Pancreas (tissue), 10 donors: ENCODE data around the gene TSHZ2. TPM values are rescaled to one million over a fixed set of nuclear protein-coding genes. Genes with fewer than 3 reads are reported as not detected.
A peak's percentile ranks its signal among the peaks of the same experiment; 100 is the strongest.

Experiments
- ATAC-seq, 4 donors: fragments of 200-7000 bp; cut with Tn5 transposase; one replicate each; pipeline versions ENCODE4 v1.8.0 to v1.9.1; 2020; ENCODE audit warnings: mild to moderate bottlenecking in 4 of 4, moderate library complexity in 4 of 4
- DNase-seq, 6 donors: peaks; one replicate each; pipeline ENCODE4 v3.0.0-alpha.2; 2020
- FAIRE-seq: peaks from 2 replicates; lab custom pipeline; 2012; peaks lifted over from hg19 to GRCh38; lab: Jason Lieb, UNC
- H3K27ac ChIP-seq, 4 donors: fragments of 200-600 bp; sonication (generic); 1 replicate in 3 of 4; 2 replicates in 1 of 4; pipeline versions ENCODE4 v1.5.0 to v1.8.0; 2020
- H3K27me3 ChIP-seq, 4 donors: fragments of 200-600 bp; one replicate each; pipeline ENCODE4 v1.8.0; 2021
- H3K36me3 ChIP-seq, 3 donors: fragments of 200-600 bp; sonication (generic) in 1 of 3; one replicate each; pipeline versions ENCODE4 v1.5.0 to v1.8.0; 2020 to 2021
- H3K4me1 ChIP-seq, 3 donors: fragments of 200-600 bp; one replicate each; pipeline ENCODE4 v1.8.0; 2021
- H3K4me3 ChIP-seq, 4 donors: fragments of 200-600 bp; sonication (generic) in 2 of 4; one replicate each; pipeline versions ENCODE4 v1.5.0 to v1.8.0; 2020 to 2021
- H3K9me3 ChIP-seq, 4 donors: fragments of 200-600 bp; one replicate each; pipeline ENCODE4 v1.8.0; 2021
- CTCF ChIP-seq, 4 donors: fragments of 200-600 bp; sonication (generic) in 3 of 4; IDR thresholded peaks; one replicate each; pipeline versions ENCODE4 v1.5.0 to v1.8.0; 2021; ENCODE audit warnings: antibody characterized with exemption in 4 of 4
- WGBS, 2 donors: extraction: QIAGEN DNeasy Blood & Tissue Kit; methylation state at CpG; one replicate each; pipeline ENCODE4 v1.1.7; 2013; 5-methylcytosine and 5-hydroxymethylcytosine counted together
- intact Hi-C, 3 donors: fragments of 100-400 bp; cut with DNase I; formaldehyde crosslinking; loops; one replicate each; pipeline versions ENCODE4 v1.11.1 to v1.14.2; 2022
- polyA plus RNA-seq, 2 donors: library from polyadenylated mRNA; stranded (reverse); fragments of 200-250 nt; gene quantifications; one replicate each; pipeline ENCODE4 v1.2.3, GENCODE V29; 2013
- total RNA-seq, 6 donors: library from RNA; stranded (reverse); fragmentation: NEBNext Ultra II Directional in 4 of 6; extraction: Animal tissue kit (Norgen Biotek cat#: 25700) in 4 of 6; gene quantifications; one replicate each; pipeline versions ENCODE4 v1.2.1 to v1.2.4, GENCODE V29; 2021 to 2023
- donor health status: healthy with polysubstance abuse.
- donor health status: DM: no; HTN: no; CAD: no; lungs with moderate emphysema.
- donor health status: DM: no; HTN: no; CAD: no.
- donor health status: control.
- donor health status: control.
- donor health status: Bipolar disorder and iron deficiency.
- donor health status: DM: yes; HTN: yes; CAD: no.
- donor health status: DM: no; HTN: no; CAD: no.
- donor health status: DM: no; HTN: no; CAD: no.
- donor health status: DM: yes; HTN: yes; CAD: no.

TSHZ2 gene
- total and polyA plus RNA-seq, 8 donors: 2.2 to 23.5 (median 4.5) TPM

- H3K4me1 ChIP-seq: no peaks in the 10 kb centered on the region
- FAIRE-seq (no peak), DNase-seq (no peak), ATAC-seq (peak in 1 of 4 donors; percentile 44)
- intact Hi-C loops: no loop called here
- H3K4me3 ChIP-seq: no peak overlapping the region
- H3K36me3 ChIP-seq: no peaks in the 10 kb centered on the region
- TF ChIP-seq CTCF (IDR thresholded peaks at IDR 0.05): no peak
- no peak overlapping the region for H3K27ac ChIP-seq
- H3K9me3 ChIP-seq: no peaks in the 10 kb centered on the region
- WGBS, 2 donors: 42 to 47% methylated on average over 3 of the region's 3 CpGs
- no peaks in the 10 kb centered on the region for H3K27me3 ChIP-seq
These were observed 453.8 kb downstream of the TSHZ2 start for GRCh38 chr20:53425941-53426340.

- H3K36me3 ChIP-seq: no peaks in the 10 kb centered on the region
- DNase-seq (no peak), ATAC-seq (no peak), FAIRE-seq (no peak)
- H3K4me3 ChIP-seq: no peak overlapping the region
- intact Hi-C loops: no loop called here
- H3K27ac ChIP-seq: no peak overlapping the region
- no peaks in the 10 kb centered on the region for H3K4me1 ChIP-seq
- H3K27me3 ChIP-seq: no peaks in the 10 kb centered on the region
- WGBS, 2 donors: 86 to 90% methylated on average over 6 of the region's 6 CpGs
- no peaks in the 10 kb centered on the region for H3K9me3 ChIP-seq
- no peak for TF ChIP-seq CTCF (IDR thresholded peaks at IDR 0.05)
These were observed 454.7 kb downstream of the TSHZ2 start for GRCh38 chr20:53426766-53427312.

GRCh38 chr20:53427951-53428350 is 455.8 kb downstream of the TSHZ2 start:
- DNase-seq (no peak), ATAC-seq (no peak), FAIRE-seq (no peak)
- Histone ChIP-seq H3K9me3 (no peaks in the 10 kb centered on the region), H3K4me1 (no peaks in the 10 kb centered on the region), H3K27me3 (no peaks in the 10 kb centered on the region), H3K4me3 (no peak overlapping the region), H3K27ac (no peak overlapping the region), H3K36me3 (no peaks in the 10 kb centered on the region)
- intact Hi-C loops: no loop called here
- TF ChIP-seq CTCF (IDR thresholded peaks at IDR 0.05): no peak
- 93 to 95% methylated on average over 2 of the region's 2 CpGs for WGBS, 2 donors

GRCh38 chr20:53428588-53428987 is 456.4 kb downstream of the TSHZ2 start:
- DNase-seq (no peak), FAIRE-seq (no peak), ATAC-seq (no peak)

More at GRCh38 chr20:53428588-53428987, 456.4 kb downstream of the TSHZ2 start:
- no peak for TF ChIP-seq CTCF (IDR thresholded peaks at IDR 0.05)
- 61 to 72% methylated on average over 3 of the region's 3 CpGs for WGBS, 2 donors
- no peaks in the 10 kb centered on the region for H3K9me3 ChIP-seq
- H3K4me1 ChIP-seq: no peaks in the 10 kb centered on the region
- H3K36me3 ChIP-seq: no peaks in the 10 kb centered on the region
- H3K27ac ChIP-seq: no peak overlapping the region
- intact Hi-C loops: no loop called here
- H3K4me3 ChIP-seq: no peak overlapping the region
- H3K27me3 ChIP-seq: no peaks in the 10 kb centered on the region
